ENCODE results near the gene DNAJB5. TPM values are rescaled to one million over a fixed set of nuclear protein-coding genes. Genes with fewer than 3 reads are reported as not detected.
"Not testable (repeated sequence)": the region's sequence is repeated elsewhere in the genome, so short reads cannot be mapped to it uniquely, and the experiment has no call there.

Gene DNAJB5
- total RNA-seq, 1 donor from 2014 or later: 57.1 TPM

- DNase-seq (ENCODE audit: low spot score in 2 of 2) (peak in 1 of 2 donors; percentile 2), FAIRE-seq (no peak)
These were observed 7.8 kb downstream of the DNAJB5 start for GRCh38 chr9:34997379-34997781.

DNA sequence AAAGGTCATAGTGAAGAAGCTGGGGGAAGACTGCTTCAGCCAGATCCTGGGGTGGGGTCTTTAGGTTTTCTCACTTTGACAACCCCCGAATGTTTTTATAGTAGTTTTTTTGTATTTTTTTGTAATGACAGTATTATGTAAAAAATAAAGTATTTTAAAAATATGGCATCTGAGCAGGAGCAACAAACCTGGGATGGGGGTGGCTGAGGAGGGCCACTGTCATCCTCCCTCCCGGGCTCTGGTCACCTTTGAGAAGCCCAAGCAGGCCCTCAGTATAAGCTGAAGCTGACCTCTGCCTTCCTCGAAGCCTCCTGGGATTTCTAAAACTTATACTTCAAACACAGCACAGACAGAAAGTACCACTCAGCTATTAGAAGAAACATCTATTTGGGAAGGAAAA is 8.7 kb downstream of the DNAJB5 start:
- DNase-seq (ENCODE audit: low spot score in 2 of 2) (peak in 1 of 2 donors; percentile 2), FAIRE-seq (no peak)

- DNase-seq (ENCODE audit: low spot score in 2 of 2) (peak in 1 of 2 donors; percentile 0), FAIRE-seq (no peak)
These were observed 10.0 kb downstream of the DNAJB5 start for GRCh38 chr9:34999576-34999975.

DNA sequence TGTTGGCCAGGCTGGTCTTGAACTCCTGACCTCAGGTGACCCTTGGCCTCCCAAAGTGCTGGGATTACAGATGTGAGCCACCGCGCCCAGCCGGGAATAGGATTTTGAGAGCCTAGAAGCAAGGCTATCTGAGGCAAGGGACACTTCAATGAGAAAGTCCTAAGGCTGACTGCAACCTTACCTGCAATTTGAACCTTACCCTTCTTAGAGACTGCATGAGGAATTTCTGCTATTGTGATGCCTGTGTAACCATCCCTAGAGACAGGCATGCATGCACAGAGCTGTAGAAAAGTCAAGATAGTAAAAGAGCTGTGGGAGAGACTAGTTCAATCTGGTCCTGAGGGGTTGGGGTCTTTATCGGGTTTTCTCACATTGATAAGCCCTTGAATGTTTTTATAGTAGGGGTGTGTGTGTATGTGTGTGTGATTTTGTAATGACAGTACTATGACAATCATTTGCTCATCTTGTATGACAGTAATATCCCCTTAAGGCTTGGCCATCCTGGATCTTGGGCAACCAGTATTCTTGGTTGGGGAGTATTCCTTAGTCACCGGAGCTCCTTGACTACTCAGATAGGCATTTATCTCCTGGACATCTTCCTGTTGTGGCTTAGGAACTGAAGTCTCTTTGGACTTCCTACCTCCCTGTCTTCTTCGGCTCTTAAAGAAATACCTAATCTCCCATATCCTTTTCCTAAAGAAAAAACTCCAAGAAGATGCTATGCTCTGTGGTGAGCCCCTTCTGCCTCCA is 11.2 kb downstream of the DNAJB5 start:
- DNase-seq (ENCODE audit: low spot score in 2 of 2) (peak in 1 of 2 donors; percentile 0), FAIRE-seq (no peak)

- peak in 1 of 2 donors; percentile 0 for DNase-seq (ENCODE audit: low spot score in 2 of 2)
- FAIRE-seq: no peak
These were observed 11.7 kb downstream of the DNAJB5 start for GRCh38 chr9:35001285-35001677.

- DNase-seq (ENCODE audit: low spot score in 2 of 2): peak in 1 of 2 donors; percentile 0
- FAIRE-seq: no peak
These were observed 12.4 kb downstream of the DNAJB5 start for GRCh38 chr9:35001803-35002502.

GRCh38 chr9:35002623-35003022 is 13.1 kb downstream of the DNAJB5 start:
- DNase-seq (ENCODE audit: low spot score in 2 of 2) (no peak), FAIRE-seq (no peak)

GRCh38 chr9:35004299-35004698 is 14.8 kb downstream of the DNAJB5 start:
- FAIRE-seq; DNase-seq (ENCODE audit: low spot score in 2 of 2): not testable (repeated sequence)

GRCh38 chr9:35010351-35010958 is 20.9 kb downstream of the DNAJB5 start:
- no peak for FAIRE-seq
- no peak for DNase-seq (ENCODE audit: low spot score in 2 of 2)

- no peak for DNase-seq (ENCODE audit: low spot score in 2 of 2)
- FAIRE-seq: no peak
These were observed 25.0 kb downstream of the DNAJB5 start for GRCh38 chr9:35014517-35014916.

- not testable (repeated sequence) for DNase-seq (ENCODE audit: low spot score in 2 of 2); FAIRE-seq
These were observed 33.9 kb downstream of the DNAJB5 start for GRCh38 chr9:35023443-35023842.

DNA sequence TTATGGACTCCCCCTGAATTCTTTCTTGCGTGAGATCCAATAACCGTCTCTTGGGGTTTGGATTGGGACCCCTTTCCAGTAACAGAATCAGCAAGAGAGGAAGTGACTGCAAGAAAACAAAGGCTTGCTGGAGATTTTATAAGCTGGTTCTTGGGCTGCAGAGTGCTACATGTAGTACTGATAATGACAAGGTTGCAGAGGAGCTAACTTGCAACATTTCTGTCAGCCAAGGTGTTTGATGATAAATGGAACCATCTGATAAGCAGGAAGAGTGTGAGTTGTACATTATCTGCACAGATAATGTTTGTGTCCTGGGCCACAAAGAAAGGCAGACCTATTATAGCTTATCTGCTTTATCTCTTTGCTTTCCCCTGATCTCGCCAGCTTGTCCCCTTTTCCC is 37.1 kb downstream of the DNAJB5 start:
- FAIRE-seq: no peak

GRCh38 chr9:35027374-35027773 is 37.8 kb downstream of the DNAJB5 start:
- FAIRE-seq: no peak
- DNase-seq (ENCODE audit: low spot score in 2 of 2): no peak

More for the DNA sequence above, 37.1 kb downstream of the DNAJB5 start:
- no peak for DNase-seq (ENCODE audit: low spot score in 2 of 2)

- DNase-seq (ENCODE audit: low spot score in 2 of 2) (no peak), FAIRE-seq (no peak)
These were observed 38.3 kb downstream of the DNAJB5 start for GRCh38 chr9:35027860-35028259.

DNA sequence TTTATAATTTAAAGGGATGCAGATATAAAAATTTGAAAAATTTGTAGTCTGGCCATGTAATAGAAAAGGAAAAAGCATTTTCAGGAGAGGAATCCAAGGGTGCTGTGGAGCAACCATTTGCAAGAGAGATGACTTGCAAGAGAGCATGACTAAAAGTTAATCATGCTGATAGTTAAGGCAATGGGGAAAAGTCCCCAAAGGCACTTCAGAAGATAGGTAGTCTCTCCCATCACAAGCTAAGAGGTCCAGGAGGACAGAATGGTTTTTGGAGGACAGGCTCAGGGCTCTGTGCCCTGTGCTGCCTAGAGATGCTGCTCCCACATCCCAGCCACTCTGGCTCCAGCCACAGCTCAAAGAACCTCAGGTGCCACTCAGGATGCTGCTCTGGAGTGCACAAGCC is 38.8 kb downstream of the DNAJB5 start:
- no peak for FAIRE-seq
- DNase-seq (ENCODE audit: low spot score in 2 of 2): no peak

GRCh38 chr9:35029241-35029640 is 39.7 kb downstream of the DNAJB5 start:
- DNase-seq (ENCODE audit: low spot score in 2 of 2): no peak
- no peak for FAIRE-seq

- FAIRE-seq: no peak
- DNase-seq (ENCODE audit: low spot score in 2 of 2): no peak
These were observed 40.3 kb downstream of the DNAJB5 start for GRCh38 chr9:35029852-35030251.

DNA sequence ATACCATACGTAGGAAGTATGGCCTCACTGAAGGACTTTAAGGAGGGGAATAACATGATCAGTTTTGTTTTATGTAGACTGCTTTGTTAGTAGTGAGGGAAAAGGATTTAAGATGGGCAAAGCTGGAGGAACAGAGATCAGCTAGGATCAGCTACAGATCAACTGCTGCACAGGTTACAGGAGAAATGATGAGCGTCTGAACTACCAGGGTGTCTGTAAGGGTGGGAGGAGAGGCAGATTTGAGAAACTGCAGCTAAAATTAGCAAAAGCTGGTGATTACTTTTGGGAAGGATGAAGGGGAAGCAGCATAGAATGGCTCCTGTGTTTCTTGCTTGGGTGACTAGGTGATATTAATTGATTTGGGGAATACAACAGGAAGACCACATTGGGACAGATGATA is 43.6 kb downstream of the DNAJB5 start:
- no peak for FAIRE-seq

GRCh38 chr9:35035851-35036701 is 46.5 kb downstream of the DNAJB5 start:
- FAIRE-seq: no peak
- no peak for DNase-seq (ENCODE audit: low spot score in 2 of 2)

More for the DNA sequence above, 43.6 kb downstream of the DNAJB5 start:
- no peak for DNase-seq (ENCODE audit: low spot score in 2 of 2)

DNA sequence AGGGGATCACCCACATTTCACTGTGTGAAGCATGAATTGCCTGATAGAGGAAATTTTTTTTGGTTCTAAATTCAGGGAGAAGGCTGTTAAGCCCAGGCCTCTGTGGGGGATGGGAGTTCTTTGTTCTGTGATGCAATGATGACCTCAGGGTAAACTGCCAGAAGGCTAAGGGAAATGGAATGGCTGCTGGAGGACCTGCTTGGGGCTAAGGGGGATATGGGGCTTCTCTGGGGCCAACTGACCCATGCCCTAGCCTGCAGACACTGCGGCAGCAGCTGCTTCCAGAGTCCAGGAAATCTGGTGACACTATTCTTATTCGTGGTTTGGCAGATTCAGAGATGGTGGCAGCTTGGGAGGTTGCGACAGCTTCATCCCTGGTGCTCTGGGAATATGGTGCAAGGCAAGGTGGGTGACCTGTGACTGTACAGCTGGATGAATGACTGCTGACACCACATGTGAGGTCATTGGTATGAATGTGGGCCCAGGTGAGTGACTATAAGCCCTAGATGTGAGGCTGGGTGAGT is 52.6 kb downstream of the DNAJB5 start:
- no peak for DNase-seq (ENCODE audit: low spot score in 2 of 2)
- FAIRE-seq: no peak
